Heart left ventricle (tissue), 13 donors: ENCODE data around the gene CCDC107.

Experiments used
- POLR2A ChIP-seq, 2 donors: fragments of 450-650 bp; IDR thresholded peaks; one replicate each; pipeline ENCODE4 v1.6.1; 2017; ENCODE audit warnings: antibody characterized with exemption in 2 of 2, mild to moderate bottlenecking in 2 of 2, moderate library complexity in 2 of 2
- TF ChIP-seq, protein P1 (sequence below), 12 donors: fragments of 200-600 bp; sonication (generic) in 4 of 12; IDR thresholded peaks; one replicate each; pipeline versions ENCODE4 v1.5.0 to v1.8.0; 2018 to 2022; ENCODE audit warnings: antibody characterized with exemption in 12 of 12, mild to moderate bottlenecking in 5 of 12
- donor health status: ischemic (EF 13 %, LVEDD 7.1; RV severe dilation, severe dysfunction).
- donor health status: DM: no; HTN: yes; CAD: no.
- donor health status: DM: no; HTN: no; CAD: no.
- donor health status: ischemic (EF 25% LVEDD 6.9; RV normal size, moderate dysfunction).
- donor health status: ischemic (EF 25% LVEDD 5.7; RV mildly dilated, moderate dysfunction).
- donor health status: ischemic (EF 35%, LVEDD 5.7; RV mildly dilated, moderate dysfunction).
- donor health status: nonischemic (EF 11% LVEDD 7.7; RV severe dilation, severe dysfunction).
- donor health status: DM: yes; HTN: yes; CAD: no.
- donor health status: PGD.
- donor health status: ischemic (EF 29% LVEDD 5.4; RV normal size, mild dysfunction).
- donor health status: nonischemic (EF 23%, LVEDD 6.1; RV moderate dilation, normal function).

- TF ChIP-seq, protein P1, sequence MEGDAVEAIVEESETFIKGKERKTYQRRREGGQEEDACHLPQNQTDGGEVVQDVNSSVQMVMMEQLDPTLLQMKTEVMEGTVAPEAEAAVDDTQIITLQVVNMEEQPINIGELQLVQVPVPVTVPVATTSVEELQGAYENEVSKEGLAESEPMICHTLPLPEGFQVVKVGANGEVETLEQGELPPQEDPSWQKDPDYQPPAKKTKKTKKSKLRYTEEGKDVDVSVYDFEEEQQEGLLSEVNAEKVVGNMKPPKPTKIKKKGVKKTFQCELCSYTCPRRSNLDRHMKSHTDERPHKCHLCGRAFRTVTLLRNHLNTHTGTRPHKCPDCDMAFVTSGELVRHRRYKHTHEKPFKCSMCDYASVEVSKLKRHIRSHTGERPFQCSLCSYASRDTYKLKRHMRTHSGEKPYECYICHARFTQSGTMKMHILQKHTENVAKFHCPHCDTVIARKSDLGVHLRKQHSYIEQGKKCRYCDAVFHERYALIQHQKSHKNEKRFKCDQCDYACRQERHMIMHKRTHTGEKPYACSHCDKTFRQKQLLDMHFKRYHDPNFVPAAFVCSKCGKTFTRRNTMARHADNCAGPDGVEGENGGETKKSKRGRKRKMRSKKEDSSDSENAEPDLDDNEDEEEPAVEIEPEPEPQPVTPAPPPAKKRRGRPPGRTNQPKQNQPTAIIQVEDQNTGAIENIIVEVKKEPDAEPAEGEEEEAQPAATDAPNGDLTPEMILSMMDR (IDR thresholded peaks at IDR 0.05): no peak
- TF ChIP-seq POLR2A (IDR thresholded peaks at IDR 0.05): no peak
Observed at GRCh38 chr9:35691334-35691650, 33.2 kb downstream of the CCDC107 start.
